Measurements from ENCODE around the gene BRINP1.

Gene BRINP1

DNA sequence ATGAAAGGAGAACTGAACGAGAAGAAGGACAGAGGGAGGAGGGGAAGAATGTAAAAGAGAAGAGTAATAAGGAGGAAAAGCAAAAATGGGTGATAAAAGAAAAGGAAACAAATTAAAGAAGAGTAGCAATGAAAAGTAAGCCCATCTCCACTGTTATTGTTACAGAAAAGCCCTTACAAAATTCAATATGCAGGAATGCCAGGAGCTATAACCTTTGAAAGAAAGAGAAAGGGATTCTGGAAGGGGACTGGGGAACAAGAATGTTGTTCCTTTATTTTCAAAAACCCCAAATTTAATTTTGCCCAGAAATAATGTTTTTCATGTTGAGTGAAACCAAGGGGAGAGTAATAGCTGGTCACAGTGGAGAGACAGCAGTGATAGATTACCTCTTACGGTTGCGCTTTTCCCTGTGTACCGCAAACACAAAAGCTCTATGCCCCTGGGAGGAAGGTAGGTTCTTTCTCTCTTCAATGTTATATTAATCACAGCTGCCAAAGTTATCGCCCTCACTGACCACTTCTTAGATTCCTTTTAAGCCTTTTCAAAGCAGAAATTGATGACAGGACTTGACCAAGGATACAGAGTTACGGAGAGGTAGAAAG, 86.7 kb downstream of the BRINP1 start:
- no peak for DNase-seq (ENCODE audit: low read depth)

- DNase-seq (ENCODE audit: low read depth), result no peak
These were observed 88.3 kb downstream of the BRINP1 start for GRCh38 chr9:119280740-119281485.

DNA sequence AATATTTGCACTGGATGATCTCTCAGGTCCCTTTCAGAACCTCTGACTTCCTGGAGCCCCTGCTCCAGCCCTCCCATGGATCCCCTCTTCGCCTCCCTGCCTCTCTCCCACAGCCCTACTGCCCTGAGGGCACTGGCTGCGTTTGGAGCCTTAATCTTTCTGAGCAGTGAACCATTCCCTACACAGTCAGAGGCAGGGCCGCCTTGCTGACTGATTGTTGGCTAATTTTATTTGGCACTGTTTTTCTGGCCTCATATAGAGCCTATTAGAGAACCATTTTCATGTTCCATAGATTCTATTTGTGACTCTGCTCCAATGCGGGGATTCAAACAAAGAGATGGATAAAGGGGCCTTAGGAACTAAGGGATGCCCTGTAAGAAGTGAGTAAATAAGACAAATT, 91.1 kb downstream of the BRINP1 start:
- no peak for DNase-seq (ENCODE audit: low read depth)

GRCh38 chr9:119273984-119274665, 95.1 kb downstream of the BRINP1 start:
- DNase-seq (ENCODE audit: low read depth), result no peak

DNA sequence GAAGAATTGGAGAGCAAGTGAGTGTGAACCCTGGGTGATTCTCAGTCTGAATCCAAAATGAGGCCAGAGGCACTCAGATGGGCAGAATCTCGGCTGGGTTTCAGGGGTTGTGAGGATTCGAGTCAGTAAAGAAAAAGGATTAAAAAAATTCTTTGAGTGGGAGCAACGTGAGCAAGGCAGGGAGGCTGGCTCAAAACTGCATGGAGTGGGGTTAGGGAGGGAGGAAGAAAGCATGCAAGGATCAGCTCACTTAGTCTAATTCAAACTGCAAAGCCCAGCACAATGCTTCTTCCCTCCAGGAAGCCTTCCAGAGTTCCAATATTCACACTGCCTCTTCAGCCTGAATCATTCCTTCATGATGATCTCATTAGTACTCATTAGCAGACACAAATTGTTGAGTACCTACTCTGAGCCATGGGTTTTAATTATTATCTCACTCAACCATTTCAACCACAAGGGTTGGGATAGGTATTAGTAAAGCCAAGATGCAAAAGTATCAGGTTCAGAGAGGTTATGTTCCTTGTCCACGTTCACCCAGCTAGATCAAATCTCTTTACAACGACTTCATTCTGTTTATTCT, 95.8 kb downstream of the BRINP1 start:
- DNase-seq (ENCODE audit: low read depth), result no peak

GRCh38 chr9:119272500-119273211, 96.6 kb downstream of the BRINP1 start:
- DNase-seq (ENCODE audit: low read depth), result no peak

DNA sequence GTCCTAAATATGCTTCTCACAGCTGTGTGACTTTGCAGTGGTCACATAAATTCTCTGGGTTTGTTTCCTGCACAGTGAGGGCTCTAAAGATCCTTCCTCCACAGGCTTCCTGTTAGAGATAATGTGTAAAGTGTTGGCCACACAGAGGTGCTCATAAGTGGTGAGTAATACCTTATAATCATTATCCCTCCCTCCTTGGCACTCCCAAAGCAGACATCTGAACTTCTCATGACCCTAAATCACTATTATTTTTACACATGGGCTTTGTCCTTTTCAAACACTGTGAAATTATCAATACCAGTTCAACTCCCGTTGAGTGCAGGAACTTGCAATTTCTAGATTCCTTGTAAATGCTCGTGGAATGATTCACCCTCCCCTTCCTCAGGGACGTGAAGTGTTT, 100.2 kb downstream of the BRINP1 start:
- no peak for DNase-seq (ENCODE audit: low read depth)

DNA sequence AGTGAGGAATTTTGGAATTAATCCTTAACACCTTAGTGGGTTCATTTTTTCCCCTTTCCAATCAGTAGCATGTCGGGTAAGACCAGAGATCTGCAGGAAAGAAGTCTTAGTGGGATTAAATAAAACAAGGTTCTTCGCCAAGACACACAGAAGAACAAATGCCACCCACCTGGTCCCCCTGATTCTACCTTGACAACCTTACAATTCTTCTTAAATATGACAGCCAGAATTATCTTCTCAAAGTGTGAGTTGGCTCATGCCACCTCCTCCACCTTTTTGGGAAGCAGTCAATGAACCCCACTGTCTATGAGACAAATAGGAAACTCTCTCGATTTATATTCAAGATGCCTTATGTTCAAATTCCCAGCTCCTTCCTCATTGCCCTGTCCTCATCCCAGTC, 105.1 kb downstream of the BRINP1 start:
- DNase-seq (ENCODE audit: low read depth), result no peak

- DNase-seq (ENCODE audit: low read depth), result no peak
These were observed 111.6 kb downstream of the BRINP1 start for GRCh38 chr9:119257592-119257991.

DNA sequence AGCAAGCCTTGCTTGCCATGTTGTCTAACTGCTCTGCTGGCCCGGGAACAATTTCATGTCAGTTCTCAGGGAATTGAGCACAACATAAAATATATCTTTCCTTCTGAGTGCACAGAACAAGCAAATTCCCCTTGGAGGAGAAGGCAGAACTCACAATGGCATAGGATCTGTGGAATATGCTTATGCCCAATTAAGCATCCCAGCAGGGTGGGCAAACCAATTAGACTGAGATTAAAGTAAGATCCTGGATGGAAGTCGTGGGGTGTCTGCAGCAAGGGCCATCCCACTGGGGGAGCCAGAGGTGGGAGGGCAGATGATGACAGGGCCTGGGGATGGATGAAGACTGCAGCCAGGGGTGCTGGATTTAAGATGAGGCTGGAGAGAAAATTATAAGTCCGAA, 114.1 kb downstream of the BRINP1 start:
- no peak for DNase-seq (ENCODE audit: low read depth)

- no peak for DNase-seq (ENCODE audit: low read depth)
These were observed 116.5 kb downstream of the BRINP1 start for GRCh38 chr9:119252671-119253299.

DNA sequence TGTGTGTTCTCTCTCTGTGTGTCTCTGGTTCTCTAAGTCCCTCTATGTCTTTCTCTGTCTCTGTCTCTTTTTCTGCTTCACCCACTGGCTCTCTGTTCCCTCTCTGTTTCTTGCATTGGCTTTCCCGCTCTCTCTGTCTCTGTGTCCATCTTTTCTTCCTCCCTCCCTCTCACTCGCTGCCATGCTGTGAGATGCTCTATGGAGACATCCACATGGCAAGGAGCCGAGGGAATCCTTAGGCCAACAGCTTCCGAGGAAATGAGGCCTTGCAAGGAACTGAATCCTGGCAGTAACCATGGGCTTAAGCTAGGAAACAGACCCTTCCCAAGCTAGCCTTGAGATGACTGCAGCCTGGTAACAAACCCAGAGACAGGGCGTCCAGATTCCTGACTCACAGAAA, 117.3 kb downstream of the BRINP1 start:
- no peak for DNase-seq (ENCODE audit: low read depth)

- DNase-seq (ENCODE audit: low read depth), result no peak
These were observed 118.5 kb downstream of the BRINP1 start for GRCh38 chr9:119250730-119251129.

- no peak for DNase-seq (ENCODE audit: low read depth)
These were observed 128.7 kb downstream of the BRINP1 start for GRCh38 chr9:119240546-119240945.

- no peak for DNase-seq (ENCODE audit: low read depth)
These were observed 134.6 kb downstream of the BRINP1 start for GRCh38 chr9:119234636-119235035.

- DNase-seq (ENCODE audit: low read depth), result no peak
These were observed 141.8 kb downstream of the BRINP1 start for GRCh38 chr9:119227422-119227821.

DNA sequence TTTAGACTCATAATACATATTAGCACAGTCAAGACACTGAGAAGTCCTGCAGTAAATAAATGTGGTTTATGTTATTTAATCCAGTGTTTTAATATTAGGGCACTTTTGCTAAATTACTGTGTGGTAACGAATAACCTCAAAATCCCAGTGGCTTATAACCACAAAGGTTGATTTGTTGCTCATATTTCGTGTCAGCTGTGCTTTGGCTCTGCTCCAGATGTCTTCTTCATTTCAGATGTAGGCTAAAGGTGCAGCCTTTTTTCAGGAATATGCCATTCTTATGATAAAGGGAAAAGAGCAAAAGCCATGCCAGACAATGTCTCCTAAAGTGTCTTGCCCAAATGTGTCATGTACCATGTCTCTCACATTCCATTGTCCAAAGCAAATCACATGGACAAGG, 144.8 kb downstream of the BRINP1 start:
- DNase-seq (ENCODE audit: low read depth), result no peak

GRCh38 chr9:119221276-119221675, 148.0 kb downstream of the BRINP1 start:
- no peak for DNase-seq (ENCODE audit: low read depth)

- no peak for DNase-seq (ENCODE audit: low read depth)
These were observed 150.9 kb downstream of the BRINP1 start for GRCh38 chr9:119218293-119218692.

GRCh38 chr9:119216651-119217331, 152.4 kb downstream of the BRINP1 start:
- no peak for DNase-seq (ENCODE audit: low read depth)

DNA sequence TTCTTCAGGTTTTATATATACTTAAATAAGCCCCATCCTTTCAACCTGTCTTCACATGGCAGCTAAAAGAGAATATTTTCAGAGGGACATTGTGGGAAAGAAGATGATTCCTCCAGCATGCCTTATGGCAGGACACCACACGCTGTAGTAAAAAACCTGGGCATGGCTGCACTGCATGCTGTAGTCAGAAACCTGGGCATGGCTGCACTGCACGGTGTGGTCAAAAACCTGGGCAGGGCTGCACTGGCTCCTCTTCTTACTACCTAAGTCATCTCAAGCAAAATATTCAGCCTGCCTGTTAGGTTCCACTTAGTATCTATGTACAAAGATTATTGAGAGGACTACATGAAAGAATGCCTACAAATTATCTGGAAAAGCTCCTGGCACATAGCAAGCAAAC, 153.6 kb downstream of the BRINP1 start:
- no peak for DNase-seq (ENCODE audit: low read depth)
